Measurements from ENCODE around the gene TSPAN12. TPM values are rescaled to one million over a fixed set of nuclear protein-coding genes. Genes with fewer than 3 reads are reported as not detected.

TSPAN12 gene, protein sequence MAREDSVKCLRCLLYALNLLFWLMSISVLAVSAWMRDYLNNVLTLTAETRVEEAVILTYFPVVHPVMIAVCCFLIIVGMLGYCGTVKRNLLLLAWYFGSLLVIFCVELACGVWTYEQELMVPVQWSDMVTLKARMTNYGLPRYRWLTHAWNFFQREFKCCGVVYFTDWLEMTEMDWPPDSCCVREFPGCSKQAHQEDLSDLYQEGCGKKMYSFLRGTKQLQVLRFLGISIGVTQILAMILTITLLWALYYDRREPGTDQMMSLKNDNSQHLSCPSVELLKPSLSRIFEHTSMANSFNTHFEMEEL
- total RNA-seq, result 2.1 and 10.8 TPM in 2 replicates

DNA sequence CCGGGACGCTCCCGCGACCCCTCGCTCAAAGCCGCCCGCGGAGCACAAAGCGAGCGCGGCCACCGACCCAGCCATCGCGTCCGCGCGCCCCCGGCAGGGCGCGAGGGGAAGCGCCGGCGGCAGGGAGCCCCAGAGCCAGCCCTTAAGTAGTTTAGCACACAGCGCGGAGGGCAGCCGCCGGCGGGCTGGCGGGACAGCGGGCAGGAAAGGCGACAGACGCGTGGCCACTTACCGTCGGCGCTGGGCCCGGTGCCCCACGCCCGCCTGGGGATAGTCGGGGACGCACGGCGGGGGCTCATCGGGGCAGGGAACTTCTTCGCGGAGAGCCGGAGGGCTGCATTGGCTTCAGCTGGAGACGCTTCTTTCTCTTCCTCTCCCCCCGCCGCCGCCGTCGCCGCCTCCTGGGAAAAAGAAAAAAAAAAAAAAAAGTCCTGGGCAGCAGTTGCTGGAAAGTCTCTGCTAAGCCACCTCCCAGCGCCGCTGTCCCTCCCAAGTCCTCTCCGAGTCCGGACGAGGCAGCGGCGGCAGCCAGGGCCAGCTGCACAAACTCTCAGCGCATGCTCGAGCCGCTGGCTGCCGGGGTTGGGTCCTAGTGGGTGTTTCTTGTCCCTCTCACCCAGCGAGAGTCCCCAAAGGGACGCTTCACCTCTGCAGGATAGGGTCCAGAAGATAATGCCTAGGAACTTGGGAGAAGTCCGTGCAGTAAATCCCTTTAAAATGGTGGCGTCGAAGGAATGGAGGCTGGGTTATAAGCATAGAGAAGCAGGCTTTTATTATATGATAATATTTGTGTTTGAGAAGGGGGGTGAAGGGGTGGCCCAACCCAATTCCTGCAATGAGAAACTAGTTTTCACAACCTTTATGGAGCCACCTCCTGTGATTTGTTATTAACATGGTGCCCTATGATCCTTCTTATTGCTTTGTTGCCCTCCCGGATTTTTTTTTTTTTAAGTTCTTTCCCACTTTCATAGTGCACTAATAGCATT lies at the start of gene TSPAN12:
Gene TSPAN12, minus strand, starts transcription at position 557 of the 986 bp plus-strand sequence. CDS start 1,381 bp downstream, outside the sequence.

Other genes starting within 250 kb of the TSPAN12 start
- gene ING3, start 92.6 kb upstream of the TSPAN12 start, total RNA-seq, result 9.3 and 11.7 TPM in 2 replicates
- gene CPED1, start 130.6 kb upstream of the TSPAN12 start, total RNA-seq, result 38.9 and 40.5 TPM in 2 replicates